GM19193 (cell line): ENCODE results near the gene SFRP5.

Experiments used
- POLR2A ChIP-seq: IDR thresholded peaks from 4 replicates; pipeline ENCODE4 v1.6.1; 2011; ENCODE audit not compliant: insufficient read depth, insufficient read length; ENCODE audit errors: extremely low read depth

Gene SFRP5

DNA sequence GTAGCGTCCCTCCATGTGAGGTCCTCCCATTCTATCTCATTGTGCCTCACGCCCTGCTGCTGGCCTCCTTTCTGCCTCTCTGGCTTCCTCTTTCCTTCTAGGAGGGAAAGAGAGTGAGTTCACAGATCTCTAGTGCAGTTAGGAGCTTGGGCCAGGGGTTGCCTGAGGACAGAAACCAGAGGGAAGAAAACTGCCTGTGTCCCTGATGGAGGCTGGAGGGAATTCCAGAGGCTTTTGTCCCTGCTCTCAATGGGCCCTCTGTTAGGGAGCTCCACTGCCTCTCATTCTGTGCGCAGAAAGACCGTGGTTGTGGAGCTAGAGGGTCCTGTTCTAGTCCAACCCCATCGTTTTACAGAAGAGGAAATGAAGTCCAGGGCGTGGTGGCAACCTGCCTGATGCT lies 53.6 kb downstream of the SFRP5 start:
- TF ChIP-seq POLR2A = no peak

DNA sequence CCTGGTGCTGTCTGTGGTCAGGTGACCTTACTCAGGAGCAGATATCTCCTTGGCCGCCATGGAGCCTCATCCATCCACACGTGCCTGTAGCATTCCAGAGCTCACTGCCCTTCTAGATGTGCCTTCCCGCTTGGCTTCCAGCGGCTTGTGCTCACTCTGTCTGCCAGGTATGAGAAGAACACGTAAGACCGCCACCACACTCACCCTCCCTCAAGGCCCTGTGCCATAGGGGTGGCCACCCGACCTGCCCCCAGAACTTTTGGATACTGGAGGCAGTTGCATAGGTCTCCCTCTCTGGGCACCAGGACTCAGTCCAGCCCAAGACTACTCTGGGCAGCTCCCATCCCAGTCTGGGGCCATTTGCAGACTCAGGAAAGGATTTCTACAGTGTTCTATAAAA lies 54.2 kb downstream of the SFRP5 start:
- no peak for TF ChIP-seq POLR2A
